Measurements from ENCODE around the gene IGSF6. TPM values are rescaled to one million over a fixed set of nuclear protein-coding genes. Genes with fewer than 3 reads are reported as not detected.

IGSF6 gene
- total and polyA plus RNA-seq, 2 of the 13 experiments (the other 11 are each of a cell fraction or from before 2014, with no cell fraction given), result not detected

- TF ChIP-seq, protein P1, sequence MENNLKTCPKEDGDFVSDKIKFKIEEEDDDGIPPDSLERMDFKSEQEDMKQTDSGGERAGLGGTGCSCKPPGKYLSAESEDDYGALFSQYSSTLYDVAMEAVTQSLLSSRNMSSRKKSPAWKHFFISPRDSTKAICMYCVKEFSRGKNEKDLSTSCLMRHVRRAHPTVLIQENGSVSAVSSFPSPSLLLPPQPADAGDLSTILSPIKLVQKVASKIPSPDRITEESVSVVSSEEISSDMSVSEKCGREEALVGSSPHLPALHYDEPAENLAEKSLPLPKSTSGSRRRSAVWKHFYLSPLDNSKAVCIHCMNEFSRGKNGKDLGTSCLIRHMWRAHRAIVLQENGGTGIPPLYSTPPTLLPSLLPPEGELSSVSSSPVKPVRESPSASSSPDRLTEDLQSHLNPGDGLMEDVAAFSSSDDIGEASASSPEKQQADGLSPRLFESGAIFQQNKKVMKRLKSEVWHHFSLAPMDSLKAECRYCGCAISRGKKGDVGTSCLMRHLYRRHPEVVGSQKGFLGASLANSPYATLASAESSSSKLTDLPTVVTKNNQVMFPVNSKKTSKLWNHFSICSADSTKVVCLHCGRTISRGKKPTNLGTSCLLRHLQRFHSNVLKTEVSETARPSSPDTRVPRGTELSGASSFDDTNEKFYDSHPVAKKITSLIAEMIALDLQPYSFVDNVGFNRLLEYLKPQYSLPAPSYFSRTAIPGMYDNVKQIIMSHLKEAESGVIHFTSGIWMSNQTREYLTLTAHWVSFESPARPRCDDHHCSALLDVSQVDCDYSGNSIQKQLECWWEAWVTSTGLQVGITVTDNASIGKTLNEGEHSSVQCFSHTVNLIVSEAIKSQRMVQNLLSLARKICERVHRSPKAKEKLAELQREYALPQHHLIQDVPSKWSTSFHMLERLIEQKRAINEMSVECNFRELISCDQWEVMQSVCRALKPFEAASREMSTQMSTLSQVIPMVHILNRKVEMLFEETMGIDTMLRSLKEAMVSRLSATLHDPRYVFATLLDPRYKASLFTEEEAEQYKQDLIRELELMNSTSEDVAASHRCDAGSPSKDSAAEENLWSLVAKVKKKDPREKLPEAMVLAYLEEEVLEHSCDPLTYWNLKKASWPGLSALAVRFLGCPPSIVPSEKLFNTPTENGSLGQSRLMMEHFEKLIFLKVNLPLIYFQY (CRISPR knock-in tag; IDR thresholded peaks at IDR 0.05; ENCODE audit: borderline replicate concordance), result no peak
- TF ChIP-seq GFI1 (CRISPR knock-in tag; IDR thresholded peaks at IDR 0.05; ENCODE audit: borderline replicate concordance) (peak; percentile 84), PAX8 (CRISPR knock-in tag; IDR thresholded peaks at IDR 0.05; ENCODE audit: borderline replicate concordance) (no peak), YEATS2 (CRISPR knock-in tag; IDR thresholded peaks at IDR 0.05; ENCODE audit: borderline replicate concordance) (0 out of 2 replicates have a peak, but pooled peaks have one; percentile 30), ZNF792 (CRISPR knock-in tag; IDR thresholded peaks at IDR 0.05) (0 out of 2 replicates have a peak, but pooled peaks have one; percentile 24), NFE2L2 (IDR thresholded peaks at IDR 0.05; ENCODE audit: low read length) (peak; percentile 24; the same call in 1 of the 2 replicates), ZSCAN31 (CRISPR knock-in tag; IDR thresholded peaks at IDR 0.05; ENCODE audit: low read depth) (no peak), SUZ12 (IDR thresholded peaks at IDR 0.05; ENCODE audit: low read depth, low read length) (no peak), KMT2A (CRISPR knock-in tag; IDR thresholded peaks at IDR 0.05) (no peak), FUBP1 (CRISPR knock-in tag; IDR thresholded peaks at IDR 0.05; ENCODE audit: borderline replicate concordance) (no peak), CBX5 (CRISPR knock-in tag; IDR thresholded peaks at IDR 0.05; ENCODE audit: borderline replicate concordance) (peak; percentile 84), HNF4A (CRISPR knock-in tag; IDR thresholded peaks at IDR 0.05) (peak; percentile 44), ZNF24 (IDR thresholded peaks at IDR 0.05) (no peak), ZNF282 (IDR thresholded peaks at IDR 0.05; ENCODE audit: partially characterized antibody) (no peak), NR2F2 (IDR thresholded peaks at IDR 0.05; ENCODE audit: borderline replicate concordance, low read depth) (peak; percentile 74), ZFP36L1 (CRISPR knock-in tag; IDR thresholded peaks at IDR 0.05) (no peak), RNF2 (conservative IDR thresholded peaks at IDR 0.05; ENCODE audit: low read depth) (no peak), NBN (conservative IDR thresholded peaks at IDR 0.05) (no peak), REXO4 (CRISPR knock-in tag; IDR thresholded peaks at IDR 0.05; ENCODE audit: borderline replicate concordance) (no peak)
- TF ChIP-seq, protein P2, sequence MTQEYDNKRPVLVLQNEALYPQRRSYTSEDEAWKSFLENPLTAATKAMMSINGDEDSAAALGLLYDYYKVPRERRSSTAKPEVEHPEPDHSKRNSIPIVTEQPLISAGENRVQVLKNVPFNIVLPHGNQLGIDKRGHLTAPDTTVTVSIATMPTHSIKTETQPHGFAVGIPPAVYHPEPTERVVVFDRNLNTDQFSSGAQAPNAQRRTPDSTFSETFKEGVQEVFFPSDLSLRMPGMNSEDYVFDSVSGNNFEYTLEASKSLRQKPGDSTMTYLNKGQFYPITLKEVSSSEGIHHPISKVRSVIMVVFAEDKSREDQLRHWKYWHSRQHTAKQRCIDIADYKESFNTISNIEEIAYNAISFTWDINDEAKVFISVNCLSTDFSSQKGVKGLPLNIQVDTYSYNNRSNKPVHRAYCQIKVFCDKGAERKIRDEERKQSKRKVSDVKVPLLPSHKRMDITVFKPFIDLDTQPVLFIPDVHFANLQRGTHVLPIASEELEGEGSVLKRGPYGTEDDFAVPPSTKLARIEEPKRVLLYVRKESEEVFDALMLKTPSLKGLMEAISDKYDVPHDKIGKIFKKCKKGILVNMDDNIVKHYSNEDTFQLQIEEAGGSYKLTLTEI (CRISPR knock-in tag; conservative IDR thresholded peaks at IDR 0.05), result no peak
These were observed 13.8 kb downstream of the IGSF6 start (continued) for GRCh38 chr16:21638573-21638975.
